Activated naive CD4-positive, alpha-beta T cell treated with Interleukin-2 at 50 U/mL for 16 hours (primary cell): Measurements from ENCODE around the gene MTMR11.
A peak's percentile ranks its signal among the peaks of the same experiment; 100 is the strongest.

ENCODE experiments used
- DNase-seq: peaks from one replicate; pipeline ENCODE4 v3.0.0-alpha.2; 2020

MTMR11 gene

DNA sequence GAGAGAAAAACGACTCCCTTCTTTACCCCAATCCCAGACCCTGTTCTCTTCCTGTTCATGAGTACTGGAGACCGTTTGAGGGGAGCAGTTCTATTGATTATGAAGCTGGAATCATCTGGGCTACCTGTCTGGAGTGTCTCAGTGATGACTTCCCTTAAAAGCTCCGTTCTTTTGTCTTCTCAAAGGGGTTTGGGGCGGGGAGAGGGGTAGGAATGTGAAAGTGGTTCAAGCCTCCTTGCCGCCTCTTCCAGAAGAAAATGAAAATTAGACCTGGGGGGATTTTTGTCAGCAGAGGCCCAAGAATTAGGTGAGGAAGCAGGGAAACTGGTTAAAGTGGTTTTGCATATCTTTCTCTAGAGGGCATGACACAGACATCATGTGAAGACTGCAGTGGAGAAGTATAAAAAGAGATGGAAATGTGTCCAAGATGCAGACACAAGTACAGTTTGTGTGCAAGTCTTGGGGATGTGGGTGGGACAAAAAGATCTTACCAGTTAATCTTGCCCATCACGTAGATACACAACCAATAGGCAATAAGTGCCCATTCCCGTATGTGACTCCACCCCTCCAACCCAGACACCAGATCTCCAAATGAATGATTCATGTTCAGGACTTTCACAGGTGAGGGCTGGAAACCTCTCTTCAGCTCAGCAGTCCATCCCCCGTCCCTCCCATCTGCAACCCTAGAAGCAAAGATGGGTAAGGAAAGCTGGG is 470 bp upstream of the MTMR11 start:
- no peak for DNase-seq

DNA sequence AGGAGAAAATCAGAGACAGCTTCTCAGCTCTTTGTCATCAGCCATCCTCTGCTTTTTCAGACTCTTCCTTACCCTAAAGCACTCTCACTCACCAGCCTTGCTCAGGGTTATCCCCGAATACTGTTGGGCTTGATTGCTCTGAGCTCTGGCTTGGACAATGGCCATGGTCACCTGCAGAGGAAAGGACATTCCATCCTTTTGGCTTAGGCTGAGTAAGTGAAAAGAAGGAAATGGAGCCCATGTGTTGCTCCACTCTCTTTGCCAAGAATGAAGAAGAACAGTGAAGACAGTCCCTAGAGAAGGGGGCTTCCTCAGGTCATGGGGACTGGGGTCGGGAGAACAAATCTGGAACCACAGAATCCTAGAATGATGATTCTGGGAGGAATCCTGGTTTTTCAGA is 2.3 kb downstream of the MTMR11 start:
- DNase-seq: no peak

DNA sequence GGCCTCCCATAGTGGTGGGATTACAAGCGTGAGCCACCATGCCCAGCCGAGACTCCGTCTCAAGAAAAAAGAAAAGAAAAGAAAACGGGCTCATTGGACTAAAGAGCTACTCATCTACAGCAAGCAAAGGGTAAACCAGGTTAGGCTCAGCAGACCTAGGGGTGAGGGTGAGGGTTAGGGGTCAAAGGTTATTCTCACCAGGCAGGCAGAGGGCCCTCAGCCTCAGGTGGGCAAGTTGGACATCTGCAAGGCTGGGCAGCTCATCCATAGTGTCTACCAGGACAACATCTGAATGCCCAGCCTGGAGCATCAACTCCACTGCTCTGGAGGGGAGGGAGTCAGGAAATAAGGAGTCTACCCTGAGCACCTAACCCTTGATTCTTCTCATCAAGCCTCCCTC is 3.5 kb downstream of the MTMR11 start:
- no peak for DNase-seq

DNA sequence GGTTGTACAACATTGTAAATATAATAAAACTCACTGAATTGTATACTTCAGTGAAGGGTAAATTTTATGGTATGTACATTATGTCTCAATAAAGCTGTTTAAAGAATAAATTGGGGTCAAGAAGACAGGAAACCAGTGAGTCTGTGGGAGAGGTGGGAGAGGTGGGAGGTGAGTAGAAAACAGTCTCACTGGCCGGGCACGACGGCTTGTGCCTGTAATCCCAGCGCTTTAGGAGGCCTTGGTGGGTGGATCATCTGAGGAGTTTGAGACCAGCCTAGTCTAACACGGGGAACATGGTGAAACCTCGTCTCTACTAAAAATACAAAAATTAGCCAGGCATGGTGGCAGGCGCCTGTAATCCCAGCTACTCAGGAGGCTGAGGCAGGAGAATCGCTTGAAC is 4.2 kb downstream of the MTMR11 start:
- DNase-seq: no peak

DNA sequence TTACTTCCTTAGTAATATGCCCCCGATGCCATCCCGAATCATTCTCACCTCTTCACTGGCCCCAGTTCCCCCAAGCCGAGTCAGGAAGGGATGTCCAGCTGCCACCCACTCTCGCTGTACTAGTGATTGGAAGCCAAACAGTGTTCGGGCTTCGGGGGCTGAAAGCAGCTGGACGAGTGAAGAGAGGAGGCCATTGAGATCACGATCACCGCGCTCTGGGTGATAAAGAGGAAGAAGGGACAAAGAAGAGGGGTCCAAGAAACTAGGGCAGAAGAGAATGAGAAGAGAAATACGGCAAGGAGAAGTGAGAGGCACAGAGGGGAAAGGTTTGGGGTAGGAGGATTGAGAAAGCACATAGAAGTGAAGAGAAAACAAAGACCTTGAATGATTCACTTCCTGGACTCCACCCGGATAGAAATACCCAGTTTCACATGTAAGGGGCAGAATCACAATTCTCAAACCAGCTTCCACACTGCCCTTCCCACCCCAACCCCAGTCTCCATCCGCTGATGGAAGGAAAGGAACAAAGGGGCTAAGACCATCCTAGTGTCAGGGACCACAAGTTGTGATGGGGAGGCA is 5.4 kb downstream of the MTMR11 start:
- no peak for DNase-seq

DNA sequence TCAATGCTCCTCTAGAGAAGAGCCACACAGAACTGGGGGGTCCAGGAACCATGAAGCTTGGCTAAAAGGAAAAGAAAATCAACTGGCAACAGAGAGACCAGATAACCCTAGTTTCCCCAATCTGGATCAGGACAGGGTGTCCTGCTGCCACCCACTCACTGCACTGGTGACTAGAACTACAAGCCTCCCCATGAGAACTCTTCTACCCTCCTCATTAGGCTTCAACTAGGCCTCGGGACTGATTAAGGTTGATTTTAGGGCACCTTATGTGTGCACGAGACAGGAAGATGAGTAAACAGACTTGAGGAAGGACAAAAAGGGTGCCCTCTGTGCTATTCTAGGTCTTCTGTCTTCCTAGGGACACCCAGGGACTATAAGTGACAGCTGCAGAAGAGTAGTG is 6.8 kb downstream of the MTMR11 start:
- DNase-seq: no peak

DNA sequence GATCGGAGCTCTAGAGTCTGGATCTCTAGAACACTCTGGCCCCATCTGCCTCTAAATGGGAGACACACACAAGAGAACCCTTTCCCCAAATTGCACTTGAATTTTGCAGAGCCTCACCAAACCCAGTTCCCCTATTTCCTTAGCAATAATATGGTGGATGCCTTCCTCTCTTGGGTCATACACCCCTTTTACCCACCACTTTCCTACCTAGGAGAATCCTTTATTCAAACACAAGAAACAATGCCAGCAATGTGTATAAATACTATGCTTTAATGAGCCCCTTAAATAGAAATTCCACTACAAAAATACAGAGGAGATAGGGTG is 8.3 kb downstream of the MTMR11 start:
- DNase-seq: no peak

DNA sequence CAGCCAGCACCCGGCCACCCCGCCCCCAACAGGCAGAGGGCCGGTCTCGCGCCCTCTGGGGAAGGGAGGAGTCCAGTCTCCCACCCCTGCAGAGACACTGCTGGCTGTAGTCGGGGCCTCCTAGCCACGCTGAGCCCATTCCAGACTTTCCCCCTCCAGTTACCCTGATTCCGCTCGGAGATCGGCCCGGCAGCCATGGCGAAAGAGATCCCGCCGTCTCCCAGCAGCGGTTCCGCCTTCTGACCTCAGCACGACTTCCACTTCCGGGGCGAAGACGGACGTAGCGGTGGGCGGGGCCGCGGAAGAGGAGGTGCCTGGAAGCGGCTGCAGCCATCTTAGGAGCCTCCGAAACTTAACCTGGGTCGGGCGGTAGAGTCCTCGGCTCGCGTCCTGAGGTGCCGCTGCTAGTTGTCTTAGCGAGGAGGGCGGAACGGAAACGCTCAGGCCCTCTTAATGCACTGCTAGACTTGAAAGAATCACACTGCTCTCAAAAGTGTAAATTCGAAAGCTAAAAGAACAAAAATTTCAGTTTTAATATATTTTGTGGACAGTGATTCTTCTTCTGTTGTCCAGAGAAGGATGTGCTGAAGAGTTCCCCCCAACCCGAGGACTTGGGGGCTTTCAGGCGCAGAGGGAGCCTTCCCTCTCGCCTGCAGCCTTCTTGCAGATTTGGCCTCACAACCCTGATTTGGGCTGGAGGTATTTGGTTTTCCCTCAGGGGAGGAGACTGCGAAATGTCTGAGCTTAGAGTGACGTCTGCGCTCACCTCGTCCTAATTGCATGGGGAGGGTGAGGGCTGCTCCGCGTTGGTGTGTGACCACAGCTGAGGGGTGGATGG is 8.9 kb downstream of the MTMR11 start, which contains the start of gene SF3B4:
Gene SF3B4 (minus strand): TSS at position 241 of the 838 bp plus-strand sequence. CDS start 44 bp downstream, at position 197.
- DNase-seq: peak; percentile 97

DNA sequence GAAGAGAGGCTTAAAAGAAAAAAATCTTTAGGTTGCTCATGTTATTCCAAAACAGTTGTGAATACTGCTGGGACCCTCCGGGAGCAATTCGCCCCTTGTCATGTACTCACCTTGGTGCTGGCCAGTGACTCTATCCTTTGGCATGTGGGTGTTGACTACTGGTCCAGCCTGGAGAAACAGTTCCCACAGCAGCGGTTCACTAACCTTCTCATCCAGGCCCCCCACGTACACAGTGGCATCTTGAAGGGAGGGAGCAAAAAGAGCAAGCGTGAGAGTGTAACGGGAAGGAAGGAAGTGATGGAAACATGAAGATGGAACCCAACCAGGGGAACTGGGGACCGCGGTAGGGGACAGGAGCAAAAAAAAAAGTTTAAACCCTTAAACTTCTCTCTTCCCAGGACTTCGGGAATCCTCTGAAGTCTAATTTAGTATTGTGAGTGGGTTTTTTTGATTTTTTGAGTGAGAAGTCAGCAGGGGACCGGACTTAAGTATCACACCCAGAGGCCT is 9.6 kb downstream of the MTMR11 start:
- no peak for DNase-seq

DNA sequence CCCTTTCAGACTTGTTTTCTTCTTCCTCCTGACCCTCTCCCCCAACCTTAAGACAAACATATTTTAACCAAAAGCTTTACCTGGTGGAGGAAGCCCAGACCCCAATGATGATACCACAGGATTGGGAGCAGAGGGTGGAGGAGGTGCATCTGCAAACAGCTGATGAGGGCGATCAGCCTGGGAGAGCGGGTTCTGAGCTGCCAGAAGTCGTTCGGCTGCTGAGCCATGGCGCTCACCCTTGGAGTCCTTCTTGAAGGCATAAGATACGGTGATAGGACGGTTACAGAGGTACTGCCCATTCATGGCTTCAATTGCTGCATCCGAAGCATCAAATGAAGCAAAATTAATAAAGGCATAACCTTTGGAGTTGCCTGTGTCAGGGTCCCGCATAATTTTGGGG is 10.4 kb downstream of the MTMR11 start:
- DNase-seq: no peak

DNA sequence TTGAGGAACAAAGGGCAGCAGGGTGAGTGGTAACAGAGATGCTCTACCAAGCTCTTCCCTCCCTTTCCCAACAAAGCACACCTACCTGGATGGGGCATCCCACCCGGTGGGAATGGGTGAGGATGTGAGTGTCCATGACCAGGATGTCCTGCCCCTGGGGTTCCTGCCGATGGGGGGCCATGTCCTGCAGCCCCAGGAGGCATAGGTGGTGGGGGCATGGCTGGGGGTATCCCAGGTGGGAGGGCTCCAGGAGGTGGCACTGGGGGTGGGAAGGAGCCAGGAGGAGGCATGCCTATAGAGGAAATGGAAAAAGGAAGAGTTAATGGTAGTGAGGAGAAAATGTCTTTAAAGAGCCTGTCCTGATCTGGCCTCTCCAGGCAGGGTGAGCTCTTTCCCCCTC is 10.9 kb downstream of the MTMR11 start:
- DNase-seq: no peak

DNA sequence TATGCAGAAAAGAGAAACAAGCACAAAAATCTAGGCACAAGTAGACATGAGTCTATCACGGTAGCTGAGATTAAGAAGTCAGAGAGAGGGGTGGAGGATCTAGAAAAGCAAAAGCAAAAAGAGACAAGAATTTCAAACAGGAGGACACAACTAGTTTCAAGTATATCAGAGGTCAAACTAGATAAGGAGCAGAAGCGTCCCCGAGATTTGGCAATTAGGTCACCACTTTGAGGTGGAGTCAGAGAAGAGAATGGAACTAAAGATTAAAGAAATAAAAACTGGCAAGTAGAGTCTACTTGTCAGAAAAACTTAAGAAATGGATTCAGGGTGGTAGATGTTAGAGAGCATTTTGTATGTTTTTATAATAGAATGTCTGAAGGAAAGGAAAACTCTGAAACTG is 11.3 kb downstream of the MTMR11 start:
- DNase-seq: no peak

DNA sequence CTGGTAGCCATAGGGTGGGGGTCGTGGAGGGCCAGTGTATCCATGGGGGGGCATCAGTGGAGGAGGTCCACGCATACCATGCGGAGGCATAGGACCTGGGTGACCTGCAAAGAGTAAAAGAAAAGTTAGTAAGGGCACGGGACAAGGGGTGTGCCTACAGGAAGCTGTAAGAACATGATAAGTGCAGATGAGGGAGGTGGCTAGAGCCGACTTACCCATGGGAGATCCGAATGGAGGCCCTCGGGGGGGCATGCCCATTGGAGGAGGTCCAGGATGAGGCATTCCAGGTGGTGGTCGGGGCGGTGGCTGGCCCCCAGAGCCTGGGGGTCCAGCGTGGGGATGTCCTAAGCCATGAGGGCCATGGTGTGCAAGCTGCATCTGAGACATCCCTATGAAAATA is 13.1 kb downstream of the MTMR11 start:
- DNase-seq: no peak

DNA sequence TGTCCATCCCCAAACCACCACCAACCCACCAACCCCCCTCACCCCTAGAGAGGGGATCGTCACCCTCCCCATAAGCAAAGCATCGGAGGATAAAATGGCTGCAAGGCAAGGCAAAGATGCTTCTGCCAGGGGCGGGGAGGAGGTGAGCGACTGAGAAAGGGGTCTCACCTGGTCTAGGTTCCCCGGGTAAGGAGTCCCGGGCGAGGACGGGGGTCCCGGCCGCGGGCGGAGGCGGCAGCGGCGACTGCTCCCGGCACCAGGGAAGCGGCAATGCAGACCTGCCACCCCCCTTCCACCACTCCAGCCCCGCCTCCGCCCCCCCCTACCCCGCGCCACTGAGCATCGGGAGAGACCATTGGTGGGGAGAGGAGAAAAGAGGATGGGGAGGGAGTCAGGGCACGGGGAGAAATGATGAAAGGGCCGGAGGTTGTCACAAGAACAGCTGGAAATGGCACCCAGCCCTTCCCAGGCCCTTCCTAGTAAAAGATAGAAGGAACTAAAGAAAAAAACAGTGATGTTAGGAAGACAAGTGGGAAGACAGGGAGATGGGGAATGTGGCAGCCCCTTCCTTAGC is 19.0 kb downstream of the MTMR11 start, which contains the start of gene SV2A:
Gene SV2A (minus strand): TSS at position 274 of the 574 bp plus-strand sequence. CDS start 4,004 bp downstream, outside the sequence.
- peak; percentile 43 for DNase-seq

DNA sequence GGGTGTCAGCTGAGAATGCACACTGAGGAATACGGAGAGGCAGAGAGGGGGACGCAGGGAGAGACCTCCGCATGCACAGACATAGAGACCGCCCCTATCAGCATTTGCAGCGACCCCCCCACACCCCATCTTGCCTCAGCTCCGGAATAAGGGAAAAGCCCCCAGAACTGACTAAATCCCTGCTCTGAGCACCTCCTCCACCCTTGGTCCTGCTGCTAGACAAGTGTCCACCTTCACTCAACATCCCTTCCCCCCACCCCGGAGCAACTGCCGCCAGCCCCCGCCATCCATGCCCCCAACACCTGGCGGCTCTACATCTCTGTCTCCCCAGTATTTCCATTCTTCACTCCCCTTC is 19.8 kb downstream of the MTMR11 start:
- DNase-seq: no peak

DNA sequence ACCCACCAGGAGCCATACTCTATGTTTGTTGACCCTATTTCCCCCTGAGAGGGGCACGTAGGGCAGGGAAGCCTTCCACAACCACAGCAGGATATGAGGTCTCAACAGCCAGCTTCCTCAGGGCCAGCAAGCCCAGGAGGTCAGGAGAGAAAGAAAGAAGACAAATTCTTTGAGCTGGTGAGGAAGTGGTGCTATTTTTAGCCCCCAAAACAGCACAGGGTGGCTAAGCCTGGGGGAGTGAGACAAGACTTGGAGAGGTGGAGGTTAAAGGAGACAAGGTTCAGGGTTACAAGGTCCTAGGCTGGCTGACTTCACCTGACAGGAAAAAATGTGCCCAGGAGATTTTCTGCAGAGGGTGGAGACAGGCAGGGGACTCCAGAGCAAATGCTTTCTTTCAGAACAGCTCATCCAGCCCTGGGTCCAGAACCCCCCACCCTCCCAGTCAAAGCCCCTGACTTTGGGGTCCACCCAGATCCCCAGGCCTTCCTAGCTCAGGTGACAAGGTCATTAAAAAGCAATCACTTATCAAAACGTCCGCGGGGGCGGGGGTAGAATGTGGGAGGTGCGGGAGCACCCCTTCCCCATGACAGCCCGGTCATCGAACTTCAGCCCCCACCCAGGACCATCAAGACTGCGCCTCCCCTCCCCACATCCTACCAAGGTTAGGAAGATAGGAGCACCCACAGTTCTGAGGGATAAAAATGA is 20.3 kb downstream of the MTMR11 start:
- no peak for DNase-seq

DNA sequence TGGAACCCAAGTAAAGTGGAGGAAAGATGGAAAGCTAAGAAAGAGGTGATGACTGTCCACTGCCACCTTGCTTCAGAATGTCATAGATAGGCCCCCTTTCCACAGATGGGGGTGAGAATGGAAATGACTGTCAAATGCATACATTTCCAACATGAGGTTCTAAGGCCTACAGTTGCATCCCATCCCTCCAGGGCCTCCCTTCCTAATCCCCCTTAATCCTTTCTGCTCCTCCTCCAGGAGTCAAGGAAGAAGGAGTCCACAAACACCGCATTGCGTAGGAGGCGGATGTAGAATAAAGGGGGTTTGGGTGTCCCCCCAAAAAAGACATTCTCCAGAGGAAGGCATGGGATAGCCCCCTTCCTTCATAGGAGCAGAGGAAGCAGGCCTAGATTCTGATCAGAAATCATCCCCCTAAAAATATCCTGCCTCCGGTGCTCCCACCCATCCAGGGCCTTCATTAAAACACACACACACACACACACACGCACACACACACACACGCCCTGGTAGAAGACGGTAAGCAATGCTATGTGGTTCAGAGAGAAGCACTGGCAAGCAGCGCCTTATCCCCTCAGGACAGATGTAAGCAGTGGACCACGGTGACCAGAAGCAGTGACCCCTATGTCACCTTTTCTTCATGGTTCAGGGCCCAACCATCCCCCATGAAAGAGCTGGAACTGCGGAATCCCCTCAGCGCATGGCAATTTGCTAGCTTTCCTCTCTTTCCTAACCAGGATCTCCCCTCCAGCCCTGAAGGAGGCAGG is 21.1 kb downstream of the MTMR11 start:
- DNase-seq: no peak

DNA sequence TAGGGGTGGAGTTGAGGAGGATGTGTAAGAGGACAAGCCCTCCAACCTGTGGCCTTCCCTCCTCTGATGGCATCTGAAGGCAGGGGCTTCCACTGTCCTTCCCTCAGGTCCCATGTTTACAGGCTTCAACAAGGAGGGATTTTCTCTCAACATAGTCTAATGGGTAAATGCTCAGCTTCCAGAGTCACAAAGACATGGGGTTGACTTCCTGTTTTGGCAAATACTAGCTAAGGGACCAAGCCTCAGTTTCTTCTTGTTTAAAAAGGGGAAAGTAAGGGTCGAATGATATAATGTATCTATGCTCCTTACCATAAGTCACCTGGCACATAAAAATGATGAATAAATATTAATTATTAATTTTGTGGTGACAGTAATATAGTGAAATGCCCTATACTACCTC is 22.1 kb downstream of the MTMR11 start:
- DNase-seq: no peak

DNA sequence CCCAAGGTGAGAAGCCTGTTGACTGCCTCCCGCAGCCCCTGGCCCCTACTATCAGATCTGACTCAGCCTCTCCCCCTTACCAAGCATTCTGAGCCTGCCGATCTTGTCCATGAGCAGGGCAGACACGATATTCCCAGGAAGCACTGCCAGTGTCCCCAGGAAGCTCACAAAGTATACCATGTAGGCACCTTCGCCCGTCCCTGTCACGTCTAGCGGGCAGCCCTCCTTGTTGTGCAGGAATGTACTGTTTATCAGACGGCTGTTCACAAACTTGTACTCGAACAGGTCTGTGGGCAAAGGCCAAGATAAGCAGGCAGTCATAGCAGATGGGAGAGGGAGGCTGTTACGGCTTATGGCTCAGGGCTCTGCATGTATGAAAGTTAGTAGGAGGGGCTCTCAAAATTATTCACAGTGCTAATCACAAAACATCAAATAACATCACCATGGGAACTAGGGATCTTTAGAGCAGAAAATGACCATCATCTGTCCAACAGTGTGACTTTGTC is 30.1 kb downstream of the MTMR11 start:
- DNase-seq: no peak

DNA sequence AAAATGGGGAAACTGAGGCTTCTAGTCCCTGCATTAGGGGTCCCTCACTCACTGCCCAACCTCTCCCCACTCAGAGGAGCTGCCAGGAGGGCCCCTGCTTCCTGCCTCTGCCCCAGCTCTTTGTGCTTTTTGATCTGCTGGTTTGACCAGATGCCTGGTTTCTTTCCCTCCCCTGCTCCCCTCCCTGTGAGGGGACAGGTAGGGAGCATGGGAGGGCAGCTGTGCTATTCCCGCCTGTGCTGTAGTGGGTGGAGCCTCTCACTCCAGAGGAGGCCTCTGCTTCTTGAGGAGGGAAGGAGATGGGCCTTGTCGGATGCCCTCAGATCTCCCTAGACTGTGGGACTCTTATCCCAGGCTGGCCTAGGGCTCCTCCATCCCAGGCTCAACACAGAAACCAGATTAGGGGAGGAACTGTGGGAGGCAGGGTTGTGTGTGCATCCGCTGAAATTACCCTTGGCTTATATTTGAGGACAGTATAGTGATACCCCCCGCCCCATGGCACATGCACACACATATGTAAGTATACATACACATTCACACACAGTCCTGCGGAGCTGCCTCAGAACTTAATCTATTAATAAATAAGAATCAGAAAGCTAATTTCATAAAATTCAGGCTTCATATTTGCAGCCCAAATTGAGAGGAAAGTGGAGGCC is 32.7 kb downstream of the MTMR11 start:
- no peak for DNase-seq
